ENCODE measurements around the gene TAS2R50.

TAS2R50 gene

DNA sequence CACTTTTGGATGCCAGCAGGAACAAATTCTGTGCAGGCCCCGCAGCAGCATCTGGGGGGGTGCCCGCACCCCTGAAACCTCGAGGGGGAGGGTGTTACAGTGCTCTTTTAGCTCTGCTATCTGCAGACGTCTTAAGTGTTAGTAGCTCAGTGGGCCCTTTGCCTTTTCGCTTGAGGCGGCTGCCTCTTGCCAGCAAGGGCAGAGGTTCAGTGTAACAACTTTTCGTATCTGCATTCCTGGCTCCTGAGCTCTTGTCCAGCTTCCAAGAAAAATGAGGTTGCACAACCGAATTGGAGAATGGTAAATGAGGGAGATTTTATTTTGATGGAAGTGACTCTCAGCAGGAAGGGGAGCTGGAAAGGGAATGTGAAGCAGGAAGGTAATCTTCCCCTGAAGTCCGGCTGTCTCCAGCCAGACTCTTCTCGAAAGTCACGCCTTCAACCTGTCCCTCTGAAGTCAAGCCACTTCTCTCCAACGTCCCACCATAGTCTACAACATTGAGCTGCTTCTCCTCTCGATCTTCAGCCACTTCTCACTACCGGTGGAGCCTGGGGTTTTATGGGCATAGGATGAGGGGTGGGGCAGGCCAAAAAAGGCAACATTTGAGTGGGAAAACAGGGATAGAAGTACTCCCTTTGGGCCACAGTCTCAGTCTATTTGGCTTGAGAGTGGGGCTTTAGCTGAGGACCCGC lies 17.8 kb downstream of the TAS2R50 start:
- Histone ChIP-seq H3K79me2 (peaks cover 2% of the 10 kb centered on the region), H3K4me1 (no peaks in the 10 kb centered on the region), H3K4me3 (ENCODE audit: low read depth, low read length) (no peak overlapping the region), H3K27me3 (ENCODE audit: control insufficient read depth, insufficient read depth, low read length) (no peaks in the 10 kb centered on the region), H3K9me3 (ENCODE audit: control insufficient read depth, low read length) (no peaks in the 10 kb centered on the region), H3K4me2 (ENCODE audit: low read length) (no peak overlapping the region), H2AFZ (no peak overlapping the region), H3K27ac (no peak overlapping the region), H3K36me3 (ENCODE audit: control insufficient read depth, insufficient read depth, low read length) (no peaks in the 10 kb centered on the region), H3K9ac (no peak overlapping the region)
- TF ChIP-seq, protein P1, sequence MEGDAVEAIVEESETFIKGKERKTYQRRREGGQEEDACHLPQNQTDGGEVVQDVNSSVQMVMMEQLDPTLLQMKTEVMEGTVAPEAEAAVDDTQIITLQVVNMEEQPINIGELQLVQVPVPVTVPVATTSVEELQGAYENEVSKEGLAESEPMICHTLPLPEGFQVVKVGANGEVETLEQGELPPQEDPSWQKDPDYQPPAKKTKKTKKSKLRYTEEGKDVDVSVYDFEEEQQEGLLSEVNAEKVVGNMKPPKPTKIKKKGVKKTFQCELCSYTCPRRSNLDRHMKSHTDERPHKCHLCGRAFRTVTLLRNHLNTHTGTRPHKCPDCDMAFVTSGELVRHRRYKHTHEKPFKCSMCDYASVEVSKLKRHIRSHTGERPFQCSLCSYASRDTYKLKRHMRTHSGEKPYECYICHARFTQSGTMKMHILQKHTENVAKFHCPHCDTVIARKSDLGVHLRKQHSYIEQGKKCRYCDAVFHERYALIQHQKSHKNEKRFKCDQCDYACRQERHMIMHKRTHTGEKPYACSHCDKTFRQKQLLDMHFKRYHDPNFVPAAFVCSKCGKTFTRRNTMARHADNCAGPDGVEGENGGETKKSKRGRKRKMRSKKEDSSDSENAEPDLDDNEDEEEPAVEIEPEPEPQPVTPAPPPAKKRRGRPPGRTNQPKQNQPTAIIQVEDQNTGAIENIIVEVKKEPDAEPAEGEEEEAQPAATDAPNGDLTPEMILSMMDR (IDR thresholded peaks at IDR 0.05): no peak

DNA sequence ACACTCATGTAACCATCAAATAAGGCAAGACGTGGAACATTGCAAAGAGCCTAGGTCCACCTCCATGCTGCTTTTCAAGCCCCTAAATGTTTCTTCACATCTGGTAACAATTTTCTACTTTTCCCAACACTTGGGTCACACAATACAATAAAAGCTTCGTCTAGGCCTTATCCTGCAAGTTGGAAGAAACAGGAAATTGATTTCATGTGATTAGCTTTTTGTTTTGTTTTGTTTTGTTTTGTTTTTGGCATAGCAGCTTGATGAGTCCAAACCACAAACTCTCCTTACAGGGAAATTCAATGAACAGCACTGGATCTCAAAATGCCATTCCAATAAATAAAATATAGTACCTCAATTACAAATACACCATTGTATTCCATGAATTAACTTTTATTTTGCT lies 19.3 kb downstream of the TAS2R50 start:
- TF ChIP-seq, protein P1 (IDR thresholded peaks at IDR 0.05): no peak
- Histone ChIP-seq H2AFZ (no peak overlapping the region), H3K9ac (no peak overlapping the region), H3K79me2 (peaks cover 2% of the 10 kb centered on the region), H3K4me2 (ENCODE audit: low read length) (no peak overlapping the region), H3K9me3 (ENCODE audit: control insufficient read depth, low read length) (no peaks in the 10 kb centered on the region), H3K27me3 (ENCODE audit: control insufficient read depth, insufficient read depth, low read length) (no peaks in the 10 kb centered on the region), H3K4me1 (no peaks in the 10 kb centered on the region), H3K4me3 (ENCODE audit: low read depth, low read length) (no peak overlapping the region), H3K36me3 (ENCODE audit: control insufficient read depth, insufficient read depth, low read length) (no peaks in the 10 kb centered on the region), H3K27ac (no peak overlapping the region)

DNA sequence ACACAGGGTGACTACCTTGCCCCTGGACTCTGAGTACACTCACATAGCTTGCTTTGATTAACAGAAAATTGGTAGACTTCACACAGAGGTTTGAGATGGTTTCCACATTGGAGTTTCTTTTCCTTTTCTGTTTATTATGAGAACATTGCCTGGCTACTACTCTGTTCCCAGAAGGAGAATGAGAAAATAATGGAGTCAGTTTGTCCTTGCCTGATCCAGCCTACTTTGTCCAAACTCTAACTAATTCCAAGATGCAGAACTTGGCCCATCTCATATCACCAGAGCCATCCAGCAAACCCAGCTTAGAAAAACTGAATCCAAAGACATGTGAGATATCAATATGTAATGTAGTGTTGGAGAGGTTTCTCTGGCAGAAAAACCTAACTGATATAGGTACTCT lies 20.4 kb downstream of the TAS2R50 start:
- Histone ChIP-seq H3K4me3 (ENCODE audit: low read depth, low read length) (no peak overlapping the region), H3K9ac (no peak overlapping the region), H3K4me1 (no peaks in the 10 kb centered on the region), H3K27ac (no peak overlapping the region), H3K4me2 (ENCODE audit: low read length) (no peak overlapping the region), H2AFZ (no peak overlapping the region), H3K27me3 (ENCODE audit: control insufficient read depth, insufficient read depth, low read length) (no peaks in the 10 kb centered on the region), H3K79me2 (peaks cover 2% of the 10 kb centered on the region), H3K36me3 (ENCODE audit: control insufficient read depth, insufficient read depth, low read length) (no peaks in the 10 kb centered on the region), H3K9me3 (ENCODE audit: control insufficient read depth, low read length) (no peaks in the 10 kb centered on the region)
- TF ChIP-seq, protein P1 (IDR thresholded peaks at IDR 0.05): no peak

DNA sequence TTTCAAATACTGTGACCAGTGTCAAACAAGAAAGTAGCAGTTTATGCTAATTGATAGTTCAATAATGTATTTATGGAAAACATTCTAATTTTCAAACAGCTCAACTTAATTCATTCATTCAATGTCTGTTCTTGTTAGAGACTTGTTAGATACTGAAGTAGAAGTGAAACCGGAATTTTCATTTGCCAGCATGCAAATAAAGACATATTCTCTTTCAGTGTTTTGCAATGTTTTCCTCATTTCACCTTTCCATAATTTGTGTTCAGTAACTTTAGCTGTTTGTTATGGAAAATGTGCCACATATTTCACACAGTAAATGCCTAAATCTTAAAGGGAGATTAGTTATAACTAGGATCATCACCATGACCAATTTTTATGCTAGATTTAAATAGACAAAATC lies 21.2 kb downstream of the TAS2R50 start:
- Histone ChIP-seq H3K4me2 (ENCODE audit: low read length) (no peak overlapping the region), H3K9ac (no peak overlapping the region), H3K27me3 (ENCODE audit: control insufficient read depth, insufficient read depth, low read length) (no peaks in the 10 kb centered on the region), H3K9me3 (ENCODE audit: control insufficient read depth, low read length) (no peaks in the 10 kb centered on the region), H3K36me3 (ENCODE audit: control insufficient read depth, insufficient read depth, low read length) (no peaks in the 10 kb centered on the region), H3K4me3 (ENCODE audit: low read depth, low read length) (no peak overlapping the region), H3K4me1 (no peaks in the 10 kb centered on the region), H3K27ac (no peak overlapping the region), H3K79me2 (peaks cover 2% of the 10 kb centered on the region), H2AFZ (no peak overlapping the region)
- TF ChIP-seq, protein P1 (IDR thresholded peaks at IDR 0.05): no peak

DNA sequence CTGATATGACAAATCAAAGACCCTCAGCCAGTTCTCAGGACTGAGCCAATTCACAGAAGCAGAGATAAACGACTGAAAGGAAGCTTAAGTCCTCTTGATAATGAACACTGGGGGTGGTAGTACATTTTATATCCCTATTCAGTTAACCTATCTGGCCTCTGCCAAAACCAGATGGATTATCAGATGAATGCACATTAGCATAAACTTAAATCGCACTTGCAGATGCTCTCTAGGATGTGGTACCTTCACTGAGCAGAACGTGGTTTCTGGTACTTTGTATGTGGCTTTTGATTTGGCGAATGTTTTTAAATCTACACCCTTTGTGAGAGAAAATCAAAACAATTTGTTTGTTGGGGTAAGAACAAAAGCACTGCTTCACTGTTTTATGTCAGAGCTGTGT lies 26.5 kb downstream of the TAS2R50 start:
- TF ChIP-seq, protein P1 (IDR thresholded peaks at IDR 0.05): no peak
- Histone ChIP-seq H3K4me2 (ENCODE audit: low read length) (no peak overlapping the region), H3K4me3 (ENCODE audit: low read depth, low read length) (no peak overlapping the region), H3K36me3 (ENCODE audit: control insufficient read depth, insufficient read depth, low read length) (no peaks in the 10 kb centered on the region), H2AFZ (no peak overlapping the region), H3K79me2 (peaks cover 10% of the 10 kb centered on the region), H3K27ac (no peak overlapping the region), H3K27me3 (ENCODE audit: control insufficient read depth, insufficient read depth, low read length) (no peaks in the 10 kb centered on the region), H3K9me3 (ENCODE audit: control insufficient read depth, low read length) (no peaks in the 10 kb centered on the region), H3K4me1 (no peaks in the 10 kb centered on the region), H3K9ac (no peak overlapping the region)

All from parathyroid adenoma (tissue), 2 donors.